Upper lobe of left lung (tissue), 4 donors: Measurements from ENCODE around the gene SENP5.
"Not testable (repeated sequence)": the region's sequence is repeated elsewhere in the genome, so short reads cannot be mapped to it uniquely, and the experiment has no call there.

Experiments used
- CTCF ChIP-seq, 6 experiments: fragments of 450-650 bp in 4 of 6; fragments of 200-600 bp in 2 of 6; sonication (generic) in 2 of 6; IDR thresholded peaks; one replicate each; pipeline ENCODE4 v1.5.1; 2016 to 2019; ENCODE audit warnings: antibody characterized with exemption in 6 of 6
- EP300 ChIP-seq, 4 donors: sonication (generic); formaldehyde crosslinking; IDR thresholded peaks; one replicate each; pipeline ENCODE4 v1.5.1; 2017; ENCODE audit warnings: antibody characterized with exemption in 4 of 4, control low read depth in 2 of 4
- POLR2A ChIP-seq, 4 donors: fragments of 450-650 bp; IDR thresholded peaks; one replicate each; pipeline ENCODE4 v1.5.1; 2016 to 2017; ENCODE audit warnings: antibody characterized with exemption in 4 of 4, mild to moderate bottlenecking in 2 of 4
- POLR2AphosphoS5 ChIP-seq, 2 donors: sonication (generic); formaldehyde crosslinking; IDR thresholded peaks; one replicate each; pipeline ENCODE4 v1.5.1; 2017; ENCODE audit warnings: antibody characterized with exemption in 2 of 2

GRCh38 chr3:196844235-196845219 is 23.2 kb upstream of the SENP5 start:
- TF ChIP-seq CTCF, POLR2AphosphoS5, POLR2A, EP300 (IDR thresholded peaks at IDR 0.05): not testable (repeated sequence)
